GM10847 (cell line): ENCODE measurements around the gene SPATA13.

Experiments used
- POLR2A ChIP-seq: IDR thresholded peaks from 2 replicates; pipeline ENCODE4 v1.6.1; 2011; ENCODE audit not compliant: insufficient read length; ENCODE audit errors: extremely low read depth

Gene SPATA13

GRCh38 chr13:24175847-24176246 lies 15.3 kb downstream of the SPATA13 start:
- TF ChIP-seq POLR2A = no peak

GRCh38 chr13:24176351-24177101 lies 16.0 kb downstream of the SPATA13 start:
- no peak for TF ChIP-seq POLR2A

DNA sequence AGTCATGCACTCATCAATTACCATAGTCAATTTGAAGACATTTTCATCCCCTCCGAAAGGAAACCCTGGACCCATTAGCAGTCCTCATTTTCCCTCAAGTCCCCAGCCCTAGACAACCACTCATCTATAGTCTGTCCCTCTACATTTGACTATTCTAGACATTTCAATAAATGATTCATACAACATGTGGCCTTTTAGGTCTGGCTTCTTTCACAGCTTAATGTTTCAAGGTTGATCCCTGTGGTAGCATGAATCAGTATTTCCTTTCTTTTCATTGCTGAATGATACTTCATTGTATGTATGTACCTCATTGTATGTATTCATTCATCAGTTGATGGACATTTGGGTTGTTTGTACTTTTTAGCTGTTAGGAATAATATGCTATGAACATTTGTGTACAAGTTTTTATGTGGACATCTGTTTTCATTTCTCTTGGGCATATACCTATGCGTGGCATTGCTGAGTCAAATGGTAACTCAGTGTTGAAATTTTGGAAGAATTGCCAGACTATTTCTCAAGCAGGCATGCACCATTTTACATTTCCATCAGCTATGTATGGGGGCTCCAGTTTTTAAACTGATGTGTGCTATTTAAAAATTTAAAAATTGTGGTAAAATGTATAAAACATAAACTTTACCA lies 18.4 kb downstream of the SPATA13 start:
- no peak for TF ChIP-seq POLR2A

DNA sequence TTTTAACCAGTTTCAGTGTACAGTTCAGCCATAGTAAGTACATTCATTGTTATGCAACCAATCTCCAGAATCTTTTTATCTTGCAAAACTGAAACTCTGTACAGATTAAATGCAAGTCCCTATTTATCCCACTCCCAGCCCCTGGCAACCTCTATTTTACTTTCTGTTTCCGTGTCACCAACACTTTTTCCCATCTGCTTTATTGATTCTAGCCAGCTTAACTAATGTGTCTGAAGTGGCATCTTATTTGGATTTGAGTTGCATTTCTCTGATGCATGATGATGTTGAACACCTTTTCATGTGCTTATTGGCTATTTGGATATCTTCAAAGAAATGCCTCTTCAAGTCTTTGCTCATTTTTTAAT lies 18.9 kb downstream of the SPATA13 start:
- no peak for TF ChIP-seq POLR2A

- no peak for TF ChIP-seq POLR2A
Measured at GRCh38 chr13:24180750-24181377, 20.3 kb downstream of the SPATA13 start.

DNA sequence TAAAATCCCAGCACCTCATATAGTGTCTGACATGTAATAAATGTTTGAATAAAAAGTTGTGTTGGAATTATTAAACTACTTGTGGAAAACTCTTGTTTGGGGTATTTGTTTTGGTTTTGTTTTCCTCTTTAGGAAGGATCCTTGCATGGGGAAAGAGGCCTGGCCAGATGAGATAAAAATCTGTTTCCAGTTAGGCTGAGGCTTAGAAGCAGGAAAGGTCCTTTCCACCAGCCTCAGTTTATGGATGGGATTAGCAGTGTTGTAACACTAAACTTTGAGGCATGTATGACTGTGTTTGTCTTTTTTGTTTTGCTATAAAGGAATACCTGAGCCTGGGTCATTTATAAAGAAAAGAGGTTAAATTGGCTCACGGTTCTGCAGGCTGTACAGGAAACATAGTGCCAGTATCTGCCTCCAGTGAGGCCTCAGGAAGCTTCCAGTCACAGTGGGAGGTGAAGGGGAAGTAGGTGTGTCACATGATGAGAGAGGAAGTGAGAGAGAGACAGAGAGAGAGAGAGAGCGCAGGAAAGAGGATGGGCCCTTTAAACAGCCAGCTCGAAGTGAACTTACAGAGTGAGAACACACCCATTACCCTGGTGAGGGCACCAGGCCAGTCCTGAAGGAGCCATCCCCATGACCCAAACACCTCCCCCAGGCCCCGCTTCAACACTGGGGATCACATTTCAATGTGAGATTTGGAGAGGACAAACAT lies 21.6 kb downstream of the SPATA13 start:
- TF ChIP-seq POLR2A = no peak

DNA sequence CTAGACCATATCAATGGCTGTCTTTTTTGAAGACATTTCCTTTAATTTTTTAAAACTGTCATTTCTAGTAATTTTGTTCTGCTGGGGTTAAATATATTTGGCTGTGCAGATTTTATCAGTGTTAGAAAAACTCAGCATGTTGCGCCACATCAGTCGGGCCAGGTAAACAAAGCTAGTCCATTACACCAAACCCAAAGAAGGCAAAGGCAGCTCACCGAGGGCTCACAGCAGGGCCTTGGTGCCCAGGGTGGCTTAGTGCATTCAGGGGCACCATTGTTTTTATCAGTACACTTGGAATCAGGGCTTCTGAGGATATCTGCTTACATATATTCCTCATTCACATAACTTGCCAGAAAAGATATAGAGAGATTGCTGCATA lies 22.2 kb downstream of the SPATA13 start:
- TF ChIP-seq POLR2A = no peak

DNA sequence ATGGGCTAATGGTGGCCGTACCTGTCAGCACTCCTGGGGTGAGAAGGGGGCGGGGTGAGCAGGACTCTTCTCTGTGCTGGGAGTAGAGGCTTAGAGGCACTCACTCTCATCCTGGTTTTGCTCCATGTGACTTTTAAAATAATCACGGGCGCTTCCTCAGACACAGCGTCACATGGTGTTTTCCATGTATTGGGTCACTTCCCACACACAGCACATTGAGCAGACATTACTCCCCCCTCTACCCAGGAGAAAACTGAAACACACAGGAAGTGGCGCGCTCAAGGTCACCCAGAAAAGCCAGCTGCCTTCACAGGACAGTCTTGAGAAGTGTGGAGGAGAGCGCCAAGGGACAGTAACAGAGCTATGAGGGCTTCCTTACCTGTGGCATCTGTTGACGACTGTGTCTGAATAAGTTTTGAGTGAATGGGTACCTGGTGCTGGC lies 23.2 kb downstream of the SPATA13 start:
- TF ChIP-seq POLR2A = no peak

- TF ChIP-seq POLR2A = no peak
Measured at GRCh38 chr13:24184265-24184841, 23.8 kb downstream of the SPATA13 start.

- TF ChIP-seq POLR2A = no peak
Measured at GRCh38 chr13:24184882-24185281, 24.4 kb downstream of the SPATA13 start.

- no peak for TF ChIP-seq POLR2A
Measured at GRCh38 chr13:24185591-24186232, 25.2 kb downstream of the SPATA13 start.

- no peak for TF ChIP-seq POLR2A
Measured at GRCh38 chr13:24187185-24187584, 26.7 kb downstream of the SPATA13 start.

GRCh38 chr13:24192057-24192810 lies 31.7 kb downstream of the SPATA13 start:
- no peak for TF ChIP-seq POLR2A

DNA sequence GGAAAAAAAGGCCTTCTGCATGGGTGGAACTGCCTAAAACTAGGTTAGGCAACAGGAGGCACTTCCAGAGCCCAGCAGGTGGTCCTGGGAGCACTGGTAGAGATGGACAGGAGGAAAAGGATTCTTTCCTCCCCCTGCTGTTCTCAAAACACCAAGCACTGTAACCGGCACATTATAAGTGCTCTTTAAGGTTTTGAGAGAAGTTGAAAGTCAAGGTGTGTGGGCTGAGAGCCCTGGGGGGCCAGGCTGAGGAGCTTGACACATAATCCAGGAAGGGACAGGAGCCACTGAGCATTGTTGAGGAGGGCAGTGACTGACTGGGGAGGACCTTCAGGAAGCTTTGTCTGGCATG lies 32.3 kb downstream of the SPATA13 start:
- TF ChIP-seq POLR2A = no peak
